ENCODE results near the gene DBF4B. TPM values are rescaled to one million over a fixed set of nuclear protein-coding genes. Genes with fewer than 3 reads are reported as not detected.
A peak's percentile ranks its signal among the peaks of the same experiment; 100 is the strongest.

DBF4B gene
- total and polyA plus RNA-seq, 2 of the 13 experiments (the other 11 are each of a cell fraction or from before 2014, with no cell fraction given): 11.7 to 13.2 TPM

GRCh38 chr17:44689477-44690217 is 18.8 kb upstream of the DBF4B start, which contains the start of gene CCDC43 (continued):
- TF ChIP-seq ZNF609 (CRISPR knock-in tag; IDR thresholded peaks at IDR 0.05; ENCODE audit: borderline replicate concordance): no peak; the same call in 1 of the 2 replicates
- peak; percentile 66; the same call in 1 of the 2 replicates for TF ChIP-seq ZNF691 (CRISPR knock-in tag; IDR thresholded peaks at IDR 0.05; ENCODE audit: borderline replicate concordance, low read depth)
- TF ChIP-seq AGO1 (IDR thresholded peaks at IDR 0.05; ENCODE audit: low read depth, low read length, poor library complexity, severe bottlenecking): peak; percentile 73
- TF ChIP-seq ZNF468 (CRISPR knock-in tag; IDR thresholded peaks at IDR 0.05): no peak
- peak; percentile 87 for TF ChIP-seq ZNF792 (CRISPR knock-in tag; IDR thresholded peaks at IDR 0.05)
- TF ChIP-seq KAT8 (CRISPR knock-in tag; IDR thresholded peaks at IDR 0.05): peak; percentile 98
- peak; percentile 51; the same call in 1 of the 2 replicates for TF ChIP-seq SMAD9 (CRISPR knock-in tag; IDR thresholded peaks at IDR 0.05)
- peak; percentile 59; the same call in 1 of the 2 replicates for TF ChIP-seq ZBTB10 (CRISPR knock-in tag; IDR thresholded peaks at IDR 0.05; ENCODE audit: borderline replicate concordance)
- no peak; the same call in none of the 2 replicates for TF ChIP-seq ONECUT2 (CRISPR knock-in tag; IDR thresholded peaks at IDR 0.05)
- TF ChIP-seq POGZ (CRISPR knock-in tag; IDR thresholded peaks at IDR 0.05): peak; percentile 93
- no peak for TF ChIP-seq SRSF4 (IDR thresholded peaks at IDR 0.05; ENCODE audit: low read depth, low read length, poor library complexity, severe bottlenecking)
- peak; percentile 57; the same call in 1 of the 2 replicates for TF ChIP-seq JUN (CRISPR knock-in tag; IDR thresholded peaks at IDR 0.05)
- no peak for TF ChIP-seq TCF7L2 (IDR thresholded peaks at IDR 0.05; ENCODE audit: low read depth, low read length)
- TF ChIP-seq STAT6 (CRISPR knock-in tag; IDR thresholded peaks at IDR 0.05; ENCODE audit: borderline replicate concordance): no peak
- peak; percentile 88 for TF ChIP-seq TARDBP (CRISPR knock-in tag; IDR thresholded peaks at IDR 0.05)
- peak; percentile 96 for TF ChIP-seq ZNF879 (CRISPR knock-in tag; IDR thresholded peaks at IDR 0.05)
- TF ChIP-seq ZNF766 (CRISPR knock-in tag; IDR thresholded peaks at IDR 0.05; ENCODE audit: borderline replicate concordance): peak; percentile 97
- peak; percentile 74 for TF ChIP-seq AGO2 (optimal IDR thresholded peaks at IDR 0.05; ENCODE audit: low read depth, low read length)

All from HepG2 (cell line).